Muscle of back (tissue), 11 donors: ENCODE results near the gene RAD23A. TPM values are rescaled to one million over a fixed set of nuclear protein-coding genes. Genes with fewer than 3 reads are reported as not detected.
A peak's percentile ranks its signal among the peaks of the same experiment; 100 is the strongest.
"Not testable (repeated sequence)": the region's sequence is repeated elsewhere in the genome, so short reads cannot be mapped to it uniquely, and the experiment has no call there.

ENCODE experiments used
- DNase-seq, 3 donors: peaks; one replicate each; pipeline versions ENCODE4 v3.0.0 to v3.0.0-alpha.2; 2013
- polyA plus RNA-seq, 10 donors: library from polyadenylated mRNA; unstranded; fragments of 120-200 nt; gene quantifications; one replicate each; pipeline ENCODE4 v1.2.1, GENCODE V29; 2013; ENCODE audit not compliant: insufficient read length in 10 of 10

Gene RAD23A
- polyA plus RNA-seq, 10 donors, result 104 to 133 (median 113) TPM

DNA sequence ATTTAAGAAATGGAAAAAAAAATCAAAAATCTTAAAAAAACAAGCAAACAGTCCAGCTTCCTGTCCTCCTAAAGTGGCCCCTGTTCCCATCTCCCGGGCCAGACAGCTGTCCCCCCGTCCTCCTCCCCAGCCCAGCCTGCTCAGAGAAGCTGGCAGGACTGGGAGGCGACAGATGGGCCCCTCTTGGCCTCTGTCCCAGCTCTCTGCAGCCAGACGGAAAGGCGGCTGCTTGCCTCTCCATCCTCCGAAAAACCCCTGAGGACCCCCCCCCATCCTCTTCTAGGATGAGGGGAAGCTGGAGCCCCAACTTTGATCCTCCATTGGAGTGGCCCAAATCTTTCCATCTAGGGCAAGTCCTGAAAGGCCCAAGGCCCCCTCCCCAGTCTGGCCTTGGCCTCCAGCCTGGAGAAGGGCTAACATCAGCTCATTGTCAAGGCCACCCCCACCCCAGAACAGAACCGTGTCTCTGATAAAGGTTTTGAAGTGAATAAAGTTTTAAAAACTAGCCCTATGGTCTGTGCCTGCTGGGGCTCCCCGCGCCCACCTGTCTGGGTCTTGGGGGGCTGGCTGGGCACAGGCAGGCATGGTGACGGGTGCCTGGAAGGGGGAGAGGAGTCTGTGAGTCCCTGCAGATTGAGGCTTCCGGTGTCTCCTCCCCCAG lies 7.6 kb downstream of the RAD23A start:
- peak; percentile 71 to 89 (median 79) for DNase-seq

DNA sequence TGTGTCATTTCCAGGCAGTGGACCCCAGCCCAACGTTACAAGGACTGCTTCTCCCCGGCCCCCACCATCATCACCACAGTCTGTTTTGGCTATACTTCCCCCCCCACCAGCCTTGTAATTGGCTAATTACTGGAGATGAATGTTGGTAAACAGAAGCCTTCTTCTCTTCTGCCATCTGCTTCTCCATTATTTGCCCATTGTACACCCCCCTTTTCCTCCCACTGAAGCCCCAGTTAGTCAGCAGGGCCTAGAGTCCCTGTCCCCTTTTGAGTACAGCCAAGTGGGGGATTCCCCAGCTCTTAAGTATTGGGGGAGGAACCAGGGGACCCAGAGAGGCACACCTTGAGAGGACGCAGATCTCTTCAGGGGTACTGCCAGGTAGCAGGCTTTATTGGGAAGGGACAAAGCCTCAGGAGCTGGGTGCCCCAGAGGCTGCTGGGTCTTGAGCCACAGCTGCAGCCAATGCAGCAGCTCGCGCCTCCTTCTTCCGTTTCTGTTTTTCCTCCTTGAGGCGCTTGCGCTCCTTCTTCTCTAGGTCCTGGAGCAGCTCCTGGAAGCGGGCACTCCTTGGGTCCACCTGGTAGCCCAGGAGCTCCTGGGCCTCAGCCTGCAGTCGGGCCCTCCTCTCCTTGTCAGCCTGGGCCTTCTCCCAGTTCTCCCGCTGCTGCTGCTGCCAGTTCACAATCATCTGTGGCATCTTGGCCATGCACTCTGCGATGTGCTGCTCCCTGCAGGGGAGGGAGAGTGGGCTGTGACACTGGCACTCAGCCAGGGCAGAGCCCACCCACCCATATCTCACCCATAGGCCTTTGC lies 8.3 kb downstream of the RAD23A start:
- no peak for DNase-seq

DNA sequence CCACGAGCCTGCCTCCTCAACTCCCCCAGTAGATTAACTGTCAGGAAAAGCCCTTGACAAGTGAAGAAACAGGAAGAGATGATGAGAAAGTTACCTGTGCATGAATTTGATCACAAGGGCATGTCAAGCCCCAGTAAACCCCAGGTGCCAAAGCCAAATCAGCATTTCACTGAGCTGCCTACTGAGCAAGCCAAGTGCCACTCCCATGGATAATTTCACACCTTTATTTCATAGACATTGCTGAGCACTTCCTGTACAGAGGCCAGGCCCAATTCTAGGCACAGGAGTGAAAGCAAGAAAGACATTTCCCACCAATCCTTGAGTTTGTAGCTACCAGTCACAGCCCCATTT lies 8.9 kb downstream of the RAD23A start:
- DNase-seq, result no peak

DNA sequence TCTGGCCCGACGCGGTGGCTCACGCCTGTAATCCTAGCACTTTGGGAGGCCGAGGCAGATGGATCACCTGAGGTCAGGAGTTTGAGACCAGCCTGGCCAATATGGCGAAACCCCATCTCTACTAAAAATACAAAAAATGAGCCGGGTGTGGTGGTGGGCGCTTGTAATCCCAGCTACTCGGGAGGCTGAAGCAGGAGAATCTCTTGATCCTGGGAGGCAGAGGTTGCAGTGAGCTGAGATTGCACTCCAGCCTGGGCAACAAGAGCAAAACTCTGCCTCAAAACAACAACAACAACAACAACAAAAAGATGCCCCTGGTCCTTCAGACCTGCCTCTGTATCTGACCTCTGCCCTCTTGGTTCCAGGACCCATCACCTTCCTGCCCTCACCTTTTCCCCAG lies 9.9 kb downstream of the RAD23A start:
- DNase-seq, result not testable (repeated sequence)

DNA sequence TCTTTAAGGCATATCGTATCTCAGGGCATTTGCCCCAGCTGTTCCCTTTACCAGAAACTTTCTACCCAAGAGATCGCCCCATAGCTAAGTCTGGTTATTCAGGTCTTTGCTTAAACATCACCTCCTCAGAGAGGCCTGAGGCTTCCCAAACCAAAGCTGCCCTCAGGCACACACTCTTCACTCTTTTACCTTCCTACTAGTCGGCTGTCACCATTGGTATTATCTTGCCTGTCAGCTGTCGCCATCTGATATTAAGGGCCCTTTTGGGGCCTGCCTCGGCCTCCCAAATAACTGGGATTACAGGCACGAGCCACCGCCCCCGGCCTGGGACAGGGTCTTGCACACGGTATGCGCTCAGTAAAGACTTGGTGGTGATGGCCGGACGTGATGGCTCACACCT lies 10.3 kb downstream of the RAD23A start:
- no peak for DNase-seq

DNA sequence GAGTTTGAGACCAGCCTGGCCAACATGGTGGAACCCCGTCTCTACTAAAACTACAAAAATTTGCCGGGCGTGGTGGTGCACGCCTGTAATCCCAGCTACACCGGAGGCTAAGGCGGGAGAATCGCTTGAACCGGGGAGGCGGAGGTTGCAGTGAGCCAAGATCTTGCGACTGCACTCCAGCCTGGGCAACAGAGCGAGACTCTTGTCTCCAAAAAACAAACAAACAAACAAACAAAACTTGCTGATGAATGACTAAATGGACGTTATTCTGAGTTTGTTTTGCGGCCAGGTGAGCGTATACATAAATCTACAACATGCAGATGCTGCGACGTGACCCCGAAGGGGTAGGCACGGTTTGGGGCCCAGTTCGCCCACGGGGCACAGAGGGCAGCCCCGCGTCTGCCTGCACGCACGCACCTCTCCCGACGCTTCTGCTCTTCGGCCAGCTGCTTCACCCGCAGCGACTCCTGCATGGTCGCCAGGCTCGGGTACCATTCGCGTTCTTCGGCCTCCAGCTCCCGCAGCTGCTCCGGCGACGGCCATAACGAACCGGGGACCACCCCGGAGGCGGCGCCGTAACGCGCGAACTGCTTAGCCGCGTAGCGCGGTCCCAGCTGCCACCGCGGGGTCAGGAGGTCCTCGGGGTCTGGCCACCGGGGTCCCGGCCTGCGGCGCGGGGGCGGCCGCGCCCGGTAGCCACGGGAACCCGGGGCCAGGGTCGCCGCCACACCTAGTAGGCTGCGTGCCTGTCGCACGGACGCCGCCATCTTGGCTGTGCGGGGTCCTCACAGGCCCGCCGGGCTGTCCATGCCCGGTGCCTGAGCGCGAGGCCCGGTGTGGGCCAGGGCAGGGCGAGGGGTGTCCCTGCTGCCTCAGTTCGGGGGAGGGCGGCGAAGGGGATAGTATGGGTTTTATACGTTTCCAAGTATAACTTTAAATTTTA lies 11.1 kb downstream of the RAD23A start, which contains the start of gene GADD45GIP1:
TSS of gene GADD45GIP1 (minus strand) at position 778 of the 943 bp plus-strand sequence. CDS start at position 767, 11 bp downstream.
- DNase-seq, result peak; percentile 70 to 92 (median 81)

DNA sequence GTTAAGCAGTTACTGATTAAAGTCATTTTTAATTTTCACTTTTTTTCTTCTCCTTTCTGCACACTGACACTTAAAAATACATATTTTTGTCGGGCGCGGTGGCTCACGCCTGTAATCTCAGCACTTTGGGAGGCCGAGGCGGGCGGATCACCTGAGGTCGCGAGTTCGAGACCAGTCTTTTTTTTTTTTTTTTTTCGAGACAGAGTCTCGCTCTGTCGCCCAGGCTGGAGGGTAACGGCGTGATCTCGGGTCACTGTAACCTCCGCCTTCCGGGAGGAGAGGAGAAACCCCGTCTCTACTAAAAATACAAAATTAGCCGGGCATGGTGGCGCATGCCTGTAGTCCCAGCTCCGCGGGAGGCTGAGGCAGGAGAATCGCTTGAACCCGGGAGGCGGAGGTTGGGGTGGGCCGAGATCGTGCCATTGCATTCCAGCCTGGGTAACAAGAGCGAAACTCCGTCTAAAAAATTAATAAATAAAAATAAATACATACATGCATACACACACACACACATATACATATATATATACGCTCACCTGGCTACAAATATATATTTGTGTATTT lies 11.8 kb downstream of the RAD23A start:
- not testable (repeated sequence) for DNase-seq

DNA sequence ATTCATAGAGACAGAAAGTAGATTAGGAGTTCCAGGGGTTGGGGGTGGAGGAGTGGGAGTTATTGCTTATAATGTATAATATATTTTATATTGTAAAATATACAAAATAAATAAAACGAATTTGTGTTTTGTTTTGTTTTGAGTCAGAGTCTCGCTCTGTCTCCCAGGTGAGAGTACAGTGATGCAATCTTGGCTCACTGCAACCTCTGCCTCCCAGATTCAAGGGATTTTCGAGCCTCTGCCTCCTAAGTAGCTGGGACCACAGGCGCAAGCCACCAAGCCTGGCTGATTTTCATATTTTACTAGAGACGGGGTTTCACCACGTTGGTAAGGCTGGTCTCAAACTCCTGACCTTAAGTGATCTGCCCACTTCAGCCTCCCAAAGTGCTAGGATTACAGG lies 13.8 kb downstream of the RAD23A start:
- DNase-seq, result no peak

DNA sequence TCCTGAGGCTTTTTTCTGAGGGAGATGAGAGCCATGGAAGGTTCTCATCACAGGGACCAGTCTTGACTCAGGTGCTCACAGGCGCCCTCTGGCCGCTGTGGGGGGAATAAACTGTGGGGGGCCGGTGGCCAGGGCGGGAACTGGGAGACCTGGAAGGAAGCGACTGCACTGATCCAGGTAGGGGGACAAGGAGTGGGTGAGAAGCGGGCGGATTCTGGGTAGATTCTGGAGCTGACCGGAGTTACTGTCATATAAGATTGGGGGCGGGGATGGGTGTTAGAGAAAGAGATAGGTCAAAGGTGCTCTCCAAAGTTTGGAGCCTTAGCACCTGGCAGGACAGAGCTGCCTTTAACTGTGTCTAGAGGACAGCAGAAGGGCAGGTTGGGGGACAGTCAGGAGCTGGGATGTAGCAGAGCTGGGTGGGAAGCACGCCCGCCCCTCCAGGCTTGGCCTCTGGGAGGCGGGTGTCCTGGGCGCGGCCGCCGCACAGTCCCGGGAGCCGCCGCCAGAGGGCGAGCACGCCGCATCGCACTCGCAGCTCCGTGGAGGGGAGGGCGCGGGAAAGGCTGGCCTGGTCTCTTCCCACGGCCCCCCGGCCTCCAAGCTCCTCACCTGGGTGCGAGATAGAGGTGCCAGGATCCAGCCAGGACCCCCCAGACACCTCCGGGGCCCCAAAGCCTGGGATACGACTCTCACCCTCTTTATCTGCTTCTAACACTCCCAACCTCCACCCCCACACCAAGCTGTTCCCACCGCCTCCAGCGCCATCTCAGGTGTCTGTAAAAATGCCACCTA lies 19.6 kb downstream of the RAD23A start:
- DNase-seq, result peak in 2 of 3 donors; percentile 85 to 91

DNA sequence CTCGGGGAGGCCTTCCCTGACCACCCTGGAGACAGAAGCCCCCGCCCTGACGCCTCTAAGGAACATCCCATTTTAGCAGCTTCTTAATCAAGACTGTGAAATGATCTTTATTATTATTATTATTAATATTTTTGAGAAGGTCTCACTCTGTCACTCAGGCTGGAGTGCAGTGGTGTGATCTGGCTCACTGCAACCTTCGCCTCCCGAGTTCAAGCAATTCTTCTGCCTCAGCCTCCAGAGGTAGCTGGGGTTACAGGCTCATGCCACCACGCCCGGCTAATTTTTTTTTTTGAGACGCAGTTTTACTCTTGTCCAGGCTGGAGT lies 20.1 kb downstream of the RAD23A start:
- no peak for DNase-seq

DNA sequence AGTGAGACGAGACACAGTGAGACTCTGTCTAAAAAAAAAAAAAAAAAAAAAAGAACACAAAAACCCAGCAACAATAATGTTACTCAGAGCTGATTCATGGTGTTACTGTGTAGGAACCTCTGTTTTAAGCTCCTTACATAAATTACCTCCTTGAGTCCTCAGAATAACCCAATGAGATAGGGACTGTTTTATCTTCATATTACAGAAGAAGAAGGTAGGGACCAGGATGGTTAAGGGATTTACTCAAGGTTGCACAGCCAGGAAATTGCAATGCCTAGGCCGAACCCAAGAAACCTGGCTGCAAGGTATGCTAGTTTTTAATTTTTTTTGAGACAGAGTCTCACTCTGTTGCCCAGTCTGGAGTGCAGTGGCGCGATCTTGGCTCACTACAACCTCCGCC lies 22.2 kb downstream of the RAD23A start:
- no peak for DNase-seq

DNA sequence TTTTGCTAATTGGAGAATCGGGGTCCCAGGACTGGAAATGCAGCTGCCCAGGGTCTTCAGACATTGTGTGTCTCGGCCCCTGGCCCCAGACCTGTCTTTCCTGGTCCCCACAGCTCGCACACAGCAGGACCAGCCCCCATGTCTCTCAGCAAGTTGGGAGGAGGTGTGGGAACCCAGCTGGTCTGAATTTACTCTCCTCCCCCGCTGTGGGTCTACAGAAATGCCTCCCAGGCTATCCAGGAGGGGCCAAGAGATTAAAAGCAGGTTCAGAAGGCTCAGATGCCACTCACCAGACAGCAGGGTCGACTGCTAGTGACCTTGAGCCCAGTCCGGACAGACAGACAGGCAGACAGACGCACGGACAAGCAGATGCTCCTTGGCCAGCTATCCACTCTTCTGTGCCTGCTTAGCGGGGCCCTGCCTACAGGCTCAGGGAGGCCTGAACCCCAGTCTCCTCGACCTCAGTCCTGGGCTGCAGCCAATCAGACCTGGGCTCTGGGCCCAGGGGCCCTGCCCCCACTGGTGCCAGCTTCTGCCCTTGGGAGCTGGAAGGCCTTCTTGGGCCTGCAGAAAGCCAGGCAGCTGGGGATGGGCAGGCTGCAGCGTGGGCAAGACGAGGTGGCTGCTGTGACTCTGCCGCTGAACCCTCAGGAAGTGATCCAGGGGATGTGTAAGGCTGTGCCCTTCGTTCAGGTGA lies 23.8 kb downstream of the RAD23A start, which contains the start of gene DAND5:
TSS of gene DAND5 (plus strand) at position 285 of the 697 bp plus-strand sequence. CDS start at position 370, 85 bp downstream.
- no peak for DNase-seq

DNA sequence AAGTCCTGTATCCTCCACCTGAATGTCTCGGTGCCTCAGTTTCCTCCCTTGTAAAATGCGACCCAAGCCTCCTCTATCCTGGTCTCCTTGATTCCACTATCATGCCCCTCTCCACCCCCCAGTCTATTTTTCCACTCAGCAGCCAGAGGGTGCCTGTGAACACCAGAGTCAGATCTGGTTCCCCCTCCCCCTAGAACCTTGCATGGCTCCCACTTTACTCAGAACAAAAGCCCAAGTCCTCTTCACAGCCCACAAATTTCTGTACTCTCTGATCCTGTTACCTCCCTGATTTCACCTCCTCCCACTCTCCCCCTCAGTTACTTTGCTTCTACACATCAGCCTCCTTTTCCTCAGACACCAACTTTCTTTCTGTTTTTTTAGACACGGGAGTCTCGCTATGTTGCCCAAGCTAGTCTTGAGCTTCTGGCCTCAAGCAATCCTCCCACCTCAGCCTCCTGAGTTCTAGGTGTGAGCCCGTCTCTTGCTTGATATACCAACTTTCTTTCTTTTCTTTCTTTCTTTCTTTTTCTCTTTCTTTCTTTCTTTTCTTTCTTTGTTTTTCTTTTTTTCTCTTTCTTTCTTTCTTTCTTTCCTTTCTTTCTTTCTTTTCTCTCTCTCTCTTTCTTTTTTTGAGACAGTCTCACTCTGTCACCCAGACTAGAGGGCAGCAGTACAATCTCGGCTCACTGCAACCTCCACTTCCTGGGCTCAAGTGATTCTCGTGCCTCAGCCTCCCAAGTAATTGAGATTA lies 24.6 kb downstream of the RAD23A start:
- no peak for DNase-seq

DNA sequence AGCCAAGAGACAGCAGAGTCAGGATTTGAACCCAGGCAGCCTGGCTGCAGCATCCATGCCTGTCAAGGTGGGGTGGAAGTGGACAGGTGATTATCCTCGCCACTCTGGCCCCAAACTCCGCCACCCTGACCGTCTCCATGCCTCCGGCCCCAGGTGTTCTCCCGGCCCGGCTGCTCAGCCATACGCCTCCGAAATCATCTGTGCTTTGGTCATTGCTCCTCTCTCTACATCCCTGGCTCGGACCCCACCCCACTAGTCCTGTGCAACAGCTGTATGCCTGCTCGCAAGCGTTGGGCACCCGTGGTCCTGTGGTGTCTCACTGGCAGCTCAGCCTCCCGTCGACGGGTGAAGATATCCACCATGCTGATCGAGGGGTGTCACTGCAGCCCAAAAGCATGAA lies 27.6 kb downstream of the RAD23A start:
- DNase-seq, result no peak

DNA sequence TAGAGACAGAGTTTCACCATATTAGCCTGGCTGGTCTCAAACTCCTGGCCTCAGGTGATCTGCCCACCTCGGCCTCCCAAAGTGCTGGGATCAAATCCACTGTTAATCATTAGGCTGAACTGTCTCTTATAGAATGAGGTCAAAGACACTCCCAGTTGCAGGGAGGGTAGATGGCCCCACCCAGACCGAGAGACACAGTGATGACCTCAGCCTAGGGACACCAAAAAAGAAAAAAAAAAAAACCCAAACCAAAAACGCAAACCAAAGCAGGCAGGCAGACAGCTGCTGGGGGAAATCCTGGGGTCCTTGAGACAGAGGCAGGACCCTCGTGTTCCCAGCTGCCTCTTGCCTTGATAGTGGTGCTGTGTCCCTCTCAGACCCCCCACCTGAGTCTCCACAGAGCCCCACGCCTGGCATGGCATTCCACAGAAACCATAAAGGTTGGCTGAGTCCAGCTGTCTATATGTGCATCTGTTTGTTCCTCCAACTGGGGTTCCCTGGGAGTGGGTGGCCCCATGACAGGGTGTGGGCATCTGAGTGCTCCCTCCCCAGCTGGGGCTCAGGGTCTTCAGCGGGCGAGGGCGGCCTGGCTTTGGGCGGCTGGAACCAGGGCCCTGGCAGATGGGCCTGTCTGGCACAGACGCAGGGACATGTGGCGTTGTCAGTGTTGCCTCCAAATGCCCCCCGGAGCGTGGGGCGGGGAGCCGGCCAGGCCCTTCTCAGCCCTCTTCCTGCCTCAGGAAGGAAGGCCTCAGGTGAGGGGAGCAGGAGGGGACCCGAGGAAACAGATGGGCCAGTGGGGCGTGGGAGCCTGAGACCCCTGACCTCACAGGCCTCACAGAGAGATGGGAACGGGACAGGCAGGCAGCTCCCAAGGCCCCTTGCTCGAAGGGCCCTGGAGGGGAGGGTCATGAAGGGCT lies 28.9 kb downstream of the RAD23A start:
- DNase-seq, result peak in 1 of 3 donors; percentile 49

DNA sequence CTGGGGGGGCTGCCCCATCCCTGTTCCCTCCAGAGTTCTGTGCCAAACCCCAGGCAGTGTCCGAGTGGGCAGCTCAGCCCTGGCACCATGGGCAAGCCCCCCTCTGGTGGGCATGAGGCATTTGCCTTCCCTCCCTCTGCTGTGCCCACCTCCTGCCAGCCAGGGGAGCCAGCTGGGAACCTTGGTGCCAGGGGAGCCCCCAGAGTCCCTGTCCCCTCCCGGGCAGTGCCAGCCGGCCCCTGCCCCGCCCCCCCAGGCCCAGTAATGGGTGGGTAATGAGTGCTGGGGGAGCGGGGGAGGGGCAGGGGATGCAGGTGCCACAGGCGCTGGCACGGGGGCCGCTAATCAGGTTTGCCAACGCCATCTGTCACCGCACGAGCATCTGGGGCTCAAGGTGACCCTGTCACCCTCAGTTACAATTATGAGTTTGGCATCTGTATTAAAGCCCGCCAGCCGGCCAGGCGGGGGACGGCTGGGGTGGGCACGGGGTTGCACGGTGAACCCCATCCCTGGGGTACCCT lies 29.6 kb downstream of the RAD23A start:
- DNase-seq, result no peak

DNA sequence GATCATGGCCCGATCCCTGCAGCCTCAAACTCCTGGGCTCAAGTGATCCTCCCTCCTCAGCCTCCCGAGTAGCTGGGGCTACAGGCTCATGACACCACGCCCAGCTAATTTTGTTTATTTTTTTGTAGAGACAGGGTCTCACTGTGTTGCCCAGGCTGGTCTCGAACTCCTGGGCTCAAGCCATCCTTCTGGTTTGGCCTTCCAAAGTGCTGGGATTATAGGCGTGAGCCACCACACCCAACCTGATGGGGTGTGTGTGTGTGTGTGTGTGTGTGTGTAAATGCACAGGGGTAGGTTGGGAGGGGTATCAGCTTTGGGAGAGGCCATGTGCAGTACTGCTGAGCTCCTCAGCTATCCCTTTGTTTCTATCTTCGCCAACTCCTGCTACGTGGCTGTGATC lies 30.4 kb downstream of the RAD23A start:
- DNase-seq, result not testable (repeated sequence)

DNA sequence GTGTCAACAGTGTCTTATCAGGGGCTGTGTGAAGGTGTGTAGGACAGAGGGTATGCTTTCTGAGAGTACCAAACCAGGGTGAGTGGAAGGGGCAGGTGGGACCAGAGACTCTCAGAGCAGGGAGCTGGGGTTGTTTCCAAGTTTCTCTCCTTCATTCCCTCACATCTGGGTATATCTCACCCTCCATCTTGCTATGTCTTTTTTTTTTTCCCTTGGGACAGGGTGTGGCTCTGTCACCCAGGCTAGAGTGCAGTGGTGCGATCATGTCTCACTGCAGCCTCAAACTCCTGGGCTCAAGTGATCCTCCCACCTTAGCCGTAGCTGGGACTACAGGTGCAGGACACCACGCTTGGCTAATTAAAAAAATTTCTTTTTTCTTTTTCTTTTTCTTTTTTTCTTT lies 34.3 kb downstream of the RAD23A start:
- DNase-seq, result no peak
